ENCODE results near the gene SLC29A3. TPM values are rescaled to one million over a fixed set of nuclear protein-coding genes. Genes with fewer than 3 reads are reported as not detected.
A peak's percentile ranks its signal among the peaks of the same experiment; 100 is the strongest.

SLC29A3 gene
- total and polyA plus RNA-seq, 10 of the 15 experiments (the other 5 are each of a cell fraction or from before 2014, with no cell fraction given): 1.5 to 4.0 (median 2.7) TPM

DNA sequence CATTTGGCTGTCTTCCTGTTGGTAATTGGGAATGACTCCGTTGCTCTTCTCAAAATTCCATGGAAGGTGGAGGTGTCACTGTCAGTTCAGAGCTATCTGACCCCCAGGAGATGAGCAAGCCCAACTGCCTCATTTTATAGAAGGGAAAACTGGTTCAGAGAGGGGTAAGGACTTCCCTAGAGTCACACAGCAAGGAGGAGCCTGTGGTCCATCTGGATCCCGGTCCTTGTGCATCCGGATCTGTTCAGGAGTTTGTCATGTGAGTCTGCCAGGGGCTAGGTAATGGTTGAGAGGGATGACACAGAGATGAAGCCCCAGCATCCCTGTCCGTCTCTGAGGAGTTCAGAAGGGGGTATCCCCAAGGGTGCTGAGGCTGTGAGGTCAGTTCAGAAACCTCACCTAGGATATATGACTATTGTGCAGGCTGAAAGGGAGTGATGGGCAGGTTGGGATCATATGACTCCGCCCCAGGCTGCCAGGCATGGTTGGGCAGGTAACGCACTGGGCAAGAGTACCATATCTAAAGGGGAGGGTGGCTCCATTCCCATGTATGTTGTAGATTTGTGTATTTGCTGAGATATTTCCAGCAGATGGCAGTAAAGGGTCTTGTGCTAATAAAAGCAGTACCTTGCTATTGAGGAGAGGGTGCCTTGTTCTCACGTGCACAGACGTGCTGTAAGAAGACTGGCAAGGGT lies 16.0 kb upstream of the SLC29A3 start (continued):
- TF ChIP-seq, protein P1, sequence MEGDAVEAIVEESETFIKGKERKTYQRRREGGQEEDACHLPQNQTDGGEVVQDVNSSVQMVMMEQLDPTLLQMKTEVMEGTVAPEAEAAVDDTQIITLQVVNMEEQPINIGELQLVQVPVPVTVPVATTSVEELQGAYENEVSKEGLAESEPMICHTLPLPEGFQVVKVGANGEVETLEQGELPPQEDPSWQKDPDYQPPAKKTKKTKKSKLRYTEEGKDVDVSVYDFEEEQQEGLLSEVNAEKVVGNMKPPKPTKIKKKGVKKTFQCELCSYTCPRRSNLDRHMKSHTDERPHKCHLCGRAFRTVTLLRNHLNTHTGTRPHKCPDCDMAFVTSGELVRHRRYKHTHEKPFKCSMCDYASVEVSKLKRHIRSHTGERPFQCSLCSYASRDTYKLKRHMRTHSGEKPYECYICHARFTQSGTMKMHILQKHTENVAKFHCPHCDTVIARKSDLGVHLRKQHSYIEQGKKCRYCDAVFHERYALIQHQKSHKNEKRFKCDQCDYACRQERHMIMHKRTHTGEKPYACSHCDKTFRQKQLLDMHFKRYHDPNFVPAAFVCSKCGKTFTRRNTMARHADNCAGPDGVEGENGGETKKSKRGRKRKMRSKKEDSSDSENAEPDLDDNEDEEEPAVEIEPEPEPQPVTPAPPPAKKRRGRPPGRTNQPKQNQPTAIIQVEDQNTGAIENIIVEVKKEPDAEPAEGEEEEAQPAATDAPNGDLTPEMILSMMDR (IDR thresholded peaks at IDR 0.05 in 2 of 3, conservative IDR thresholded peaks at IDR 0.05 in 1 of 3; ENCODE audit: control insufficient read depth in 2 of 3, extremely low read depth in 1 of 3, insufficient read depth in 1 of 3, low read depth in 3 of 3, low read length in 3 of 3): peak; percentile 48 to 58 (median 55); a peak in 5 of 6 replicates

DNA sequence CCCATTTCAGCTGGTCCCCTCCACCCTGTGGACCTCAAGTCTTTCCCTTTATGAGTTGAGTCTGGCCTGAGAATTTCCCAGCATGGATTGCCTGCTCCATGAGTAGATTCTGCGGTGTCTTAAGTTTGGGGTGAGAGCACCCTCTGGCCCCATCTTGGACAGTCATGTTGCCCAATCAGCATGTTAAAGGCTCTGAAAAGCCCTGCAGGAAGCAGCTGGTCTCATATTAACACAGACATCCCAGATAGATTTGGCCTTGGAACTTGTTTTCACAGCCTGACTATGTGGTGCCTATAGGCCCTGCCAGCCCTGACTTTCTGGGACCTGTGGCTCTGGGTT lies 15.5 kb upstream of the SLC29A3 start:
- peaks cover 3 to 5% of the 10 kb centered on the region in 2 experiments; a peak in 2 of 4 replicates for H3K27me3 ChIP-seq (replicated peaks in 1 of 2; ENCODE audit: control insufficient read depth in 2 of 2, insufficient read depth in 2 of 2, low read length in 1 of 2)
- DNase-seq (ENCODE audit: low read depth, low spot score): no peak
- in situ Hi-C loops (cut with MboI): no loop called here
- no peak overlapping the region for H3K4me2 ChIP-seq (ENCODE audit: control insufficient read depth, insufficient read depth)
- no peak overlapping the region for H3K27ac ChIP-seq (ENCODE audit: control insufficient read depth, insufficient read depth)
- ChIA-PET RAD21 (ENCODE audit: unreplicated experiment) (no interaction called here), SMC1A (ENCODE audit: uncharacterized antibody, unreplicated experiment) (interaction anchor here (0.7 kb wide), 1 partner anchor 466 kb away, joined by 3 read pairs; no protein-coding TSS in a partner anchor), POLR2A (no interaction called here), CTCF (interaction anchor here (0.7 to 1.2 kb wide), 5 partner anchors 8 to 411 kb away, joined by 3 to 4 read pairs (median 3); no protein-coding TSS in a partner anchor)
- WGBS (ENCODE audit: insufficient coverage, insufficient replicate concordance, low lambda C conversion rate, missing lambda C conversion rate): 56% methylated on average over 1 of the region's 1 CpG
- no peaks in the 10 kb centered on the region for H3K79me2 ChIP-seq (ENCODE audit: control insufficient read depth, insufficient read depth, low read length)
- H3K4me3 ChIP-seq: no peak overlapping the region
- no peaks in the 10 kb centered on the region for H3K4me1 ChIP-seq (ENCODE audit: control insufficient read depth, insufficient read depth, low read length)
- no peaks in the 10 kb centered on the region for H3K9me3 ChIP-seq (replicated peaks; ENCODE audit: control insufficient read depth, insufficient read depth, low read length)
- BruUV-seq (replicated peaks): no TSS peak
- H2AFZ ChIP-seq (ENCODE audit: control insufficient read depth, low read depth, low read length): no peak overlapping the region
- no peak for FAIRE-seq
- no peaks in the 10 kb centered on the region for H3K36me3 ChIP-seq (ENCODE audit: control insufficient read depth in 2 of 2, insufficient read depth in 2 of 2, low read length in 1 of 2)
- no peak for ATAC-seq
- intact Hi-C loops (cut with micrococcal nuclease; ENCODE audit: unreplicated experiment): no loop called here
- no peaks in the 10 kb centered on the region for H4K20me1 ChIP-seq (ENCODE audit: control insufficient read depth, insufficient read depth)
- TF ChIP-seq ETV6 (conservative IDR thresholded peaks at IDR 0.05 in 1 of 2, IDR thresholded peaks at IDR 0.05 in 1 of 2; ENCODE audit: borderline replicate concordance in 1 of 2, low read depth in 1 of 2) (no peak), PAX8 (IDR thresholded peaks at IDR 0.05) (no peak), SUPT20H (IDR thresholded peaks at IDR 0.05; ENCODE audit: borderline replicate concordance, control insufficient read depth, low read depth, low read length) (no peak), STAT1 (conservative IDR thresholded peaks at IDR 0.05) (no peak), YBX1 (IDR thresholded peaks at IDR 0.05) (no peak), FOS (IDR thresholded peaks at IDR 0.05; ENCODE audit: borderline replicate concordance, extremely low read depth, insufficient read length) (no peak), ZZZ3 (IDR thresholded peaks at IDR 0.05; ENCODE audit: control insufficient read depth, insufficient read length, low read depth) (no peak), HDAC2 (IDR thresholded peaks at IDR 0.05) (no peak), BRCA1 (IDR thresholded peaks at IDR 0.05; ENCODE audit: low read depth, low read length) (no peak), POU2F2 (IDR thresholded peaks at IDR 0.05; ENCODE audit: borderline replicate concordance, low read depth, low read length) (no peak), PML (IDR thresholded peaks at IDR 0.05; ENCODE audit: low read length) (no peak), SREBF1 (IDR thresholded peaks at IDR 0.05; ENCODE audit: low read length) (no peak), SMC3 (IDR thresholded peaks at IDR 0.05; ENCODE audit: borderline replicate concordance, low read length) (no peak), RBBP5 (conservative IDR thresholded peaks at IDR 0.05) (no peak)
- TF ChIP-seq, protein P2, sequence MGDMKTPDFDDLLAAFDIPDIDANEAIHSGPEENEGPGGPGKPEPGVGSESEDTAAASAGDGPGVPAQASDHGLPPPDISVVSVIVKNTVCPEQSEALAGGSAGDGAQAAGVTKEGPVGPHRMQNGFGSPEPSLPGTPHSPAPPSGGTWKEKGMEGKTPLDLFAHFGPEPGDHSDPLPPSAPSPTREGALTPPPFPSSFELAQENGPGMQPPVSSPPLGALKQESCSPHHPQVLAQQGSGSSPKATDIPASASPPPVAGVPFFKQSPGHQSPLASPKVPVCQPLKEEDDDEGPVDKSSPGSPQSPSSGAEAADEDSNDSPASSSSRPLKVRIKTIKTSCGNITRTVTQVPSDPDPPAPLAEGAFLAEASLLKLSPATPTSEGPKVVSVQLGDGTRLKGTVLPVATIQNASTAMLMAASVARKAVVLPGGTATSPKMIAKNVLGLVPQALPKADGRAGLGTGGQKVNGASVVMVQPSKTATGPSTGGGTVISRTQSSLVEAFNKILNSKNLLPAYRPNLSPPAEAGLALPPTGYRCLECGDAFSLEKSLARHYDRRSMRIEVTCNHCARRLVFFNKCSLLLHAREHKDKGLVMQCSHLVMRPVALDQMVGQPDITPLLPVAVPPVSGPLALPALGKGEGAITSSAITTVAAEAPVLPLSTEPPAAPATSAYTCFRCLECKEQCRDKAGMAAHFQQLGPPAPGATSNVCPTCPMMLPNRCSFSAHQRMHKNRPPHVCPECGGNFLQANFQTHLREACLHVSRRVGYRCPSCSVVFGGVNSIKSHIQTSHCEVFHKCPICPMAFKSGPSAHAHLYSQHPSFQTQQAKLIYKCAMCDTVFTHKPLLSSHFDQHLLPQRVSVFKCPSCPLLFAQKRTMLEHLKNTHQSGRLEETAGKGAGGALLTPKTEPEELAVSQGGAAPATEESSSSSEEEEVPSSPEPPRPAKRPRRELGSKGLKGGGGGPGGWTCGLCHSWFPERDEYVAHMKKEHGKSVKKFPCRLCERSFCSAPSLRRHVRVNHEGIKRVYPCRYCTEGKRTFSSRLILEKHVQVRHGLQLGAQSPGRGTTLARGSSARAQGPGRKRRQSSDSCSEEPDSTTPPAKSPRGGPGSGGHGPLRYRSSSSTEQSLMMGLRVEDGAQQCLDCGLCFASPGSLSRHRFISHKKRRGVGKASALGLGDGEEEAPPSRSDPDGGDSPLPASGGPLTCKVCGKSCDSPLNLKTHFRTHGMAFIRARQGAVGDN (IDR thresholded peaks at IDR 0.05): no peak
- no peak overlapping the region for H3K9ac ChIP-seq (ENCODE audit: control insufficient read depth, insufficient read depth, low read length)

All from GM12878 (cell line).